ENCODE data around the gene TNP2. TPM values are rescaled to one million over a fixed set of nuclear protein-coding genes. Genes with fewer than 3 reads are reported as not detected.

Gene TNP2
- total RNA-seq, 1 donor from 2014 or later: not detected

DNA sequence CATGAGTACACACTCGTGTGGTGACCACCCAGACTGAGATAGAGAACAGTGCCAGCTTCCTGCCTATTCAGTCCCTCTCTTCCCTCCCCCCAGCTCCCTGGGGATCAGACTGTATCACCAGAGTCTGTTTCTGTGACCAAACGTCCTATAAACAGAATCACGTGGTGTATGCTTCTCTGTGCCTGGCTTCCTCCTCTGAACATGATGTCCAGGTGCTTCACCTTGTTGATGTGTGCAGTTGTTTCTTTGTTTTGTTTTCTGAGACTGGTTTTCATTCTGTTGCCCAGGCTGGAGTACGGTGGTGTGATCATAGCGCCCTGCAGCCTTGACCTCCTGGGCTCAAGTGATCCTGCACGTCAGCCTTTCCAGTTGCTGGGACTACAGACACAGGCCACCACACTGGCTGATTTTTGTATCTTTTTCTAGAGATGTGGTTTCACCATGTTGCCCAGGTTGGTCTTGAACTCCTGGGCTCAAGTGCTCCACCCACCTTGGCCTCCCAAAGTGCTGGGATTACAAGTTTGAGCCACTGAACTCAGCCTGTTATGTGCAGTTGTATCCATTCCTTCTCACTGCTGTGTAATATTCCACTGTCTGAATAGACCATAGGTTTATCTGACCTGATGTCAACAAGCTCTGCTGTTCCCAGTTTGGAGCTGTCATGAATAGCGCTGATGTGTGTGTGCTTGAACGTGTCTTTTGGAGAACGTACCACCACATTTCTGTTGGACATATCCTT, 40.9 kb upstream of the TNP2 start:
- no peak for DNase-seq (ENCODE audit: extremely low spot score, unreplicated experiment)
- no peaks in the 10 kb centered on the region for H3K36me3 Mint-ChIP-seq (ENCODE audit: unreplicated experiment)
- H3K9me3 Mint-ChIP-seq (ENCODE audit: unreplicated experiment): no peaks in the 10 kb centered on the region
- H3K4me3 Mint-ChIP-seq (ENCODE audit: unreplicated experiment): no peak overlapping the region
- peaks cover 29% of the 10 kb centered on the region for H3K4me1 Mint-ChIP-seq (ENCODE audit: unreplicated experiment)
- no peaks in the 10 kb centered on the region for H3K27me3 Mint-ChIP-seq (ENCODE audit: unreplicated experiment)
- no peak overlapping the region for H3K27ac Mint-ChIP-seq (ENCODE audit: unreplicated experiment)
- TF ChIP-seq, protein P1, sequence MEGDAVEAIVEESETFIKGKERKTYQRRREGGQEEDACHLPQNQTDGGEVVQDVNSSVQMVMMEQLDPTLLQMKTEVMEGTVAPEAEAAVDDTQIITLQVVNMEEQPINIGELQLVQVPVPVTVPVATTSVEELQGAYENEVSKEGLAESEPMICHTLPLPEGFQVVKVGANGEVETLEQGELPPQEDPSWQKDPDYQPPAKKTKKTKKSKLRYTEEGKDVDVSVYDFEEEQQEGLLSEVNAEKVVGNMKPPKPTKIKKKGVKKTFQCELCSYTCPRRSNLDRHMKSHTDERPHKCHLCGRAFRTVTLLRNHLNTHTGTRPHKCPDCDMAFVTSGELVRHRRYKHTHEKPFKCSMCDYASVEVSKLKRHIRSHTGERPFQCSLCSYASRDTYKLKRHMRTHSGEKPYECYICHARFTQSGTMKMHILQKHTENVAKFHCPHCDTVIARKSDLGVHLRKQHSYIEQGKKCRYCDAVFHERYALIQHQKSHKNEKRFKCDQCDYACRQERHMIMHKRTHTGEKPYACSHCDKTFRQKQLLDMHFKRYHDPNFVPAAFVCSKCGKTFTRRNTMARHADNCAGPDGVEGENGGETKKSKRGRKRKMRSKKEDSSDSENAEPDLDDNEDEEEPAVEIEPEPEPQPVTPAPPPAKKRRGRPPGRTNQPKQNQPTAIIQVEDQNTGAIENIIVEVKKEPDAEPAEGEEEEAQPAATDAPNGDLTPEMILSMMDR (IDR thresholded peaks at IDR 0.05): no peak

DNA sequence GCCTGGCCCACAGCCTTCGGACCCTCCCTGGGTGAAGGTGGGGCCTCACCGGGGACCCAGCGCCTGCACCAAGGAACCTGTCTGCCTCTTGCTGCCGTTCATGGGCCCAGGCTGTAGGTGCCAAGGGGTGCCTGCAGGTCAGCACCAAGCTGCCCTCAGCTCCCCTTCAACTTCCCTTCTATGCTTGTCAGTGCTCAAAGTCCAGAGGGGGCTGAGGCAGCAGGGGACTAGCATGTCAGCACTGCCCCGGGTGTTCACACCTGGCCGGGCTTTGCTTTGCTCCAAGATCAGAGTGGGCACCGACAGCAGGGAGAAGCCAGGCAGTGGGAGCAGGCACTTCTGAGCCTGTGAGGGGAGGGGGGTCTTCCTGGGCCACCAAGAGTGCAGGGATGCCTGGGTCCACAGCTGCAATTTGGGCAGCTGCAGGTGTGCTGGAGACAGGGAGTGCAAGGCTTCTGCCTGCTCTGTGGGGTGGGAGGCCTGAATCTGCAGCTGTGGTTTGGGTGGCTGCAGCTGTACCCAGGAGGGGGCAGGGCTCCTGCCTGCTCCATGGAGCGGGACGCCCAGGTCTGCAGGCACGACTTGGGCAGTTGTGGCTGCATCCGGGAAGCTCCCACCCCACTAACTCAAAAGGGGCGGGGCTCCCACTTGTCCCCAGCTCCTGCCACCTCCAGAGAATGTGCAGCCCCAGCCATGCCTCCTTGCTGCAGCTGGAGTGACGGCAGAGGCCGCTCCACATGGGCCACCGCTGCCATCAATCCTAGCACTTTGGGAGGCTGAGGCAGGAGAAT, 39.6 kb upstream of the TNP2 start:
- Mint-ChIP-seq H3K4me3 (ENCODE audit: unreplicated experiment) (no peak overlapping the region), H3K9me3 (ENCODE audit: unreplicated experiment) (no peaks in the 10 kb centered on the region), H3K27me3 (ENCODE audit: unreplicated experiment) (no peaks in the 10 kb centered on the region), H3K27ac (ENCODE audit: unreplicated experiment) (no peak overlapping the region), H3K36me3 (ENCODE audit: unreplicated experiment) (no peaks in the 10 kb centered on the region), H3K4me1 (ENCODE audit: unreplicated experiment) (peaks cover 28% of the 10 kb centered on the region)
- TF ChIP-seq, protein P1 (IDR thresholded peaks at IDR 0.05): no peak
- no peak for DNase-seq (ENCODE audit: extremely low spot score, unreplicated experiment)

DNA sequence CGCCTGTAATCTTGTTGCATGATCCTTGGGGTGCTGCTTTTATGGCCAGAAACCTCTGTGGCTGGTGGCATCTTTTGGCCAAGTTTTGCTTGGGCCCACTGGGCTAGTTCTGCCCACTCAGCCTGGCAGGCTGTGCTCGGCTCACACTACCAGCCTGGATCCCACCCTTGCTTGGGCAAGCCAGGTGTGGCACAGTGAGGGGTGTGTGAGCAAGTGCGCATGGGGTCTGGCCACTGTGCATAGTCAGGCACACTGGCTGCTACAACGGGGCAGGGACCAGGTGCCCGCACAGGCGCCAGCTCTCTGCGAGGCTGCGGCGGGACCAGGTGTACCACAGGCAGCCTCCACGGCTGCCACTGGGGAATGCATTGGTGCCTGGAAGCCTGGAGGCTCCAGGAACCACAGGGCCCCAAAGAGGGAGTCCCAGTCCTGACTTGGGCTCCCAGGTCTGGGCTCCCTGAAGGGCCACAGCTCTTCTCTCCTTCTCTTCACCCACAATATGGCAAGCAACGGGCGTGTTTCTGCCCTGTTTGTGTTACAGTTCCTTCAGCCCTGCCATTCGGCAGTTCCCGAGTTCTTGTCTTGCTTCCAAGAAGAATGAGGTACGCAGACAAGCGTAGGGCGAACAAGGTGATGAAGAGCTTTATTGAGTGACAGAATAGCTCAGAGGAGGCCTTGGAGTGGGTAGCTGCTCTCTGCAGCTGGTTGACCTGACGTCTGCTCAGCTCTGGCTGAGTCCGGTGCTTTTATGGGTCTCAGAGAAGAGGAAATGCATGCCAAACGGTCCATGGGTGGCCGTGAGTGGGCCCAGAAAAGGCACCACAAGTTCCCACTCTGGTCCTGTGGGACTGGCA, 38.7 kb upstream of the TNP2 start:
- Mint-ChIP-seq H3K27ac (ENCODE audit: unreplicated experiment) (no peak overlapping the region), H3K4me1 (ENCODE audit: unreplicated experiment) (peaks cover 22% of the 10 kb centered on the region), H3K4me3 (ENCODE audit: unreplicated experiment) (no peak overlapping the region), H3K36me3 (ENCODE audit: unreplicated experiment) (no peaks in the 10 kb centered on the region), H3K9me3 (ENCODE audit: unreplicated experiment) (no peaks in the 10 kb centered on the region), H3K27me3 (ENCODE audit: unreplicated experiment) (no peaks in the 10 kb centered on the region)
- no peak for DNase-seq (ENCODE audit: extremely low spot score, unreplicated experiment)
- TF ChIP-seq, protein P1 (IDR thresholded peaks at IDR 0.05): no peak

DNA sequence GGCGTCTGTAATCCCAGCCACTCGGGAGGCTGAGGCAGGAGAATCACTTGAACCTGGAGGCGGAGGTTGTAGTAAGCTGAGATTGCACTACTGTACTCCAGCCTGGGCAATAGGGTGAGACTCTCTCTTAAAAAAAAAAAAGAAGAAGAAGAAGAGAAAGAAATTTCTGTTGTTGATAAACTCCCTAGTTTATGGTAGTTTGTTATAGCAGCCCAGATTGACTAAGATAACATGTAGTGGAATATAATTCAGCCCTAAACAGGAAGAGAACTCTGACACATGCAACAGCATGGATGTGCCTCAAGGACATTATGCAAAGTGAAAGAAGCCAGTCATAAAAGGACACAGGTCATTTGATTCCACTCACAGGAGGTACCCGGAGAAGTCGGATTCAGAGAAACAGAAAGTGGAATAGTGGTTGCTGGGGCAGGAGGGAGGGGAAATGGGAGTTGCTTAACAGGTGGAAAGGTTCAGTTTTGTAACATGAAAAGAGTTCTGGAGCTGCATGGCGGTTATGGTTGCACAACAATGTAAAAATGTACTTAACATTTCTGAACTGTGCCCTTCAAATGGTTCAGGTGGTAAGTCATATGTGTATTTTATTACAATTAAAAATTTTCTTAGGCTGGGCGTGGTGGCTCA, 38.0 kb upstream of the TNP2 start:
- H3K4me1 Mint-ChIP-seq (ENCODE audit: unreplicated experiment): peaks cover 17% of the 10 kb centered on the region
- no peak for DNase-seq (ENCODE audit: extremely low spot score, unreplicated experiment)
- no peaks in the 10 kb centered on the region for H3K36me3 Mint-ChIP-seq (ENCODE audit: unreplicated experiment)
- TF ChIP-seq, protein P1 (IDR thresholded peaks at IDR 0.05): no peak
- no peaks in the 10 kb centered on the region for H3K27me3 Mint-ChIP-seq (ENCODE audit: unreplicated experiment)
- H3K4me3 Mint-ChIP-seq (ENCODE audit: unreplicated experiment): no peak overlapping the region
- no peak overlapping the region for H3K27ac Mint-ChIP-seq (ENCODE audit: unreplicated experiment)
- H3K9me3 Mint-ChIP-seq (ENCODE audit: unreplicated experiment): no peaks in the 10 kb centered on the region
